Right lobe of liver (tissue), 4 donors: ENCODE data around the gene HS1BP3.

Experiments used
- POLR2A ChIP-seq: fragments of 450-650 bp; IDR thresholded peaks from one replicate; pipeline ENCODE4 v1.6.1; 2017; ENCODE audit warnings: antibody characterized with exemption, mild to moderate bottlenecking
- TF ChIP-seq, protein P1 (sequence below), 4 donors: fragments of 200-600 bp in 3 of 4; fragments of 450-650 bp in 1 of 4; IDR thresholded peaks; one replicate each; pipeline versions ENCODE4 v1.5.1 to v1.8.0; 2016 to 2022; ENCODE audit warnings: antibody characterized with exemption in 4 of 4, mild to moderate bottlenecking in 2 of 4
- donor health status: DM: no; HTN: no; CAD: no.
- donor health status: DM: no; HTN: no; CAD: no.
- donor health status: DM: no; HTN: yes; CAD: no.

DNA sequence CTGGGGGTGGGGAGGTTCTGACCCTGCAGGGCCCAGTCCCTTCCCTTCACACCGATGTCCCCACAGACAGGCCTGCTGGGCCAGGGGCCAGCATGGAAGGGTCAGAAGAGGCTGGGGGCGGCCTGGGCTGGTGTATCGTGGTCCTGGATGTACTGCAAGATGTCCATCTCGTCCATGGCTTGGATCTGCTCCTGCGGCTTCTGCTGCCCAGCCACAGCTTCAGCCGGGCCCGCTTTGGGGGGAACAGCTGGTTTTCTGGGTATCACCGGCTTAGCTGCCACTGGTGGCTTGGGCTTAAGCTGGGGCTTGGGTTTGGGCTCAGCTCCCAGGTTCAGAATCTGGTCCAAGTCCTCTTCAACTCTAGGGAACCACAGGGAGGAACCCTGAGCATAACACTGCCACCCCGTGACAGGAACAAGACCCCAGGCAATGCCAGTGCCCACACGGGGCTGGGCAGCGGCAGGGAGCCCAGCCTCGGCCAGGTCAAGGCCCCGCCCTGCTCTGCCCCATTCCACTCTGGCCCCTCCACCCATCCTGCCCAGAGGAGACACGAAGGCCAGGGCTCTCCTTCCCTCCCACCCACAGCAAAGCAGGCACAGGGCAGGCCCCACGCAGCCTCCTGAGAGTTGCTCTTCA lies 31.9 kb downstream of the HS1BP3 start:
- TF ChIP-seq, protein P1, sequence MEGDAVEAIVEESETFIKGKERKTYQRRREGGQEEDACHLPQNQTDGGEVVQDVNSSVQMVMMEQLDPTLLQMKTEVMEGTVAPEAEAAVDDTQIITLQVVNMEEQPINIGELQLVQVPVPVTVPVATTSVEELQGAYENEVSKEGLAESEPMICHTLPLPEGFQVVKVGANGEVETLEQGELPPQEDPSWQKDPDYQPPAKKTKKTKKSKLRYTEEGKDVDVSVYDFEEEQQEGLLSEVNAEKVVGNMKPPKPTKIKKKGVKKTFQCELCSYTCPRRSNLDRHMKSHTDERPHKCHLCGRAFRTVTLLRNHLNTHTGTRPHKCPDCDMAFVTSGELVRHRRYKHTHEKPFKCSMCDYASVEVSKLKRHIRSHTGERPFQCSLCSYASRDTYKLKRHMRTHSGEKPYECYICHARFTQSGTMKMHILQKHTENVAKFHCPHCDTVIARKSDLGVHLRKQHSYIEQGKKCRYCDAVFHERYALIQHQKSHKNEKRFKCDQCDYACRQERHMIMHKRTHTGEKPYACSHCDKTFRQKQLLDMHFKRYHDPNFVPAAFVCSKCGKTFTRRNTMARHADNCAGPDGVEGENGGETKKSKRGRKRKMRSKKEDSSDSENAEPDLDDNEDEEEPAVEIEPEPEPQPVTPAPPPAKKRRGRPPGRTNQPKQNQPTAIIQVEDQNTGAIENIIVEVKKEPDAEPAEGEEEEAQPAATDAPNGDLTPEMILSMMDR (IDR thresholded peaks at IDR 0.05): no peak
- no peak for TF ChIP-seq POLR2A
